ENCODE measurements around the gene ZNF841. TPM values are rescaled to one million over a fixed set of nuclear protein-coding genes. Genes with fewer than 3 reads are reported as not detected.

Gene ZNF841
- total and polyA plus RNA-seq, 2 of the 13 experiments (the other 11 are each of a cell fraction or from before 2014, with no cell fraction given), result 6.2 to 14.2 TPM

Small RNAs within 50 kb of the gene (small RNA-seq; reads per million reads assigned to genes)
- gene RPL37P23 (ENCODE audit: insufficient read depth in 2 of 3, insufficient read length in 3 of 3, low read depth in 2 of 3, low replicate concordance in 1 of 3), result 0 reads per million in 3 experiments

Other genes starting within 250 kb of the ZNF841 start
- gene ZNF577, start 207.8 kb downstream of the ZNF841 start, total RNA-seq (2016; rRNA removed; fragmentation: Illumina TruSeq; extraction: Trizol), result 3.2 and 5.7 TPM in 2 replicates
- 7.1 and 7.6 TPM in 2 replicates for gene ZNF577, start 207.8 kb downstream of the ZNF841 start, polyA plus RNA-seq (2011; rRNA removed)
- gene ZNF649, start 190.7 kb downstream of the ZNF841 start, total RNA-seq (2016; rRNA removed; fragmentation: Illumina TruSeq; extraction: Trizol), result 13.4 and 13.9 TPM in 2 replicates
- 2.6 and 3.0 TPM in 2 replicates for gene ZNF649, start 190.7 kb downstream of the ZNF841 start, polyA plus RNA-seq (2011; rRNA removed)
- 8.3 and 9.6 TPM in 2 replicates for gene ZNF613, start 168.3 kb downstream of the ZNF841 start, total RNA-seq (2016; rRNA removed; fragmentation: Illumina TruSeq; extraction: Trizol)
- 3.6 and 3.7 TPM in 2 replicates for gene ZNF613, start 168.3 kb downstream of the ZNF841 start, polyA plus RNA-seq (2011; rRNA removed)
- gene ZNF350, start 108.9 kb downstream of the ZNF841 start, total RNA-seq (2016; rRNA removed; fragmentation: Illumina TruSeq; extraction: Trizol), result 6.9 and 10.0 TPM in 2 replicates
- gene ZNF350, start 108.9 kb downstream of the ZNF841 start, polyA plus RNA-seq (2011; rRNA removed), result 3.0 and 3.7 TPM in 2 replicates
- 7.8 and 13.9 TPM in 2 replicates for gene ZNF615, start 87.6 kb downstream of the ZNF841 start, total RNA-seq (2016; rRNA removed; fragmentation: Illumina TruSeq; extraction: Trizol)
- 5.1 and 5.2 TPM in 2 replicates for gene ZNF615, start 87.6 kb downstream of the ZNF841 start, polyA plus RNA-seq (2011; rRNA removed)
- gene ZNF614, start 67.4 kb downstream of the ZNF841 start, total RNA-seq (2016; rRNA removed; fragmentation: Illumina TruSeq; extraction: Trizol), result 22.8 and 38.2 TPM in 2 replicates
- 10.0 and 13.0 TPM in 2 replicates for gene ZNF614, start 67.4 kb downstream of the ZNF841 start, polyA plus RNA-seq (2011; rRNA removed)
- 8.7 and 10.8 TPM in 2 replicates for gene ZNF432, start 46.9 kb downstream of the ZNF841 start, total RNA-seq (2016; rRNA removed; fragmentation: Illumina TruSeq; extraction: Trizol)
- 3.7 and 4.1 TPM in 2 replicates for gene ZNF432, start 46.9 kb downstream of the ZNF841 start, polyA plus RNA-seq (2011; rRNA removed)
- 10.4 and 19.8 TPM in 2 replicates for gene ZNF616, start 44.2 kb upstream of the ZNF841 start, total RNA-seq (2016; rRNA removed; fragmentation: Illumina TruSeq; extraction: Trizol)
- gene ZNF616, start 44.2 kb upstream of the ZNF841 start, polyA plus RNA-seq (2011; rRNA removed), result 2.2 and 3.2 TPM in 2 replicates
- 5.3 and 5.8 TPM in 2 replicates for gene ZNF836, start 75.9 kb upstream of the ZNF841 start, total RNA-seq (2016; rRNA removed; fragmentation: Illumina TruSeq; extraction: Trizol)
- gene ZNF836, start 75.9 kb upstream of the ZNF841 start, polyA plus RNA-seq (2011; rRNA removed), result 1.6 and 1.7 TPM in 2 replicates
- gene PPP2R1A, start 94.3 kb upstream of the ZNF841 start, total RNA-seq (2016; rRNA removed; fragmentation: Illumina TruSeq; extraction: Trizol), result 130 and 141 TPM in 2 replicates
- gene PPP2R1A, start 94.3 kb upstream of the ZNF841 start, polyA plus RNA-seq (2011; rRNA removed), result 86.7 and 106 TPM in 2 replicates
- 10.3 and 15.8 TPM in 2 replicates for gene ZNF766, start 173.8 kb upstream of the ZNF841 start, total RNA-seq (2016; rRNA removed; fragmentation: Illumina TruSeq; extraction: Trizol)
- gene ZNF766, start 173.8 kb upstream of the ZNF841 start, polyA plus RNA-seq (2011; rRNA removed), result 4.2 and 5.2 TPM in 2 replicates
- gene ZNF480, start 201.4 kb upstream of the ZNF841 start, total RNA-seq (2016; rRNA removed; fragmentation: Illumina TruSeq; extraction: Trizol), result 9.6 and 22.2 TPM in 2 replicates
- 2.1 and 3.0 TPM in 2 replicates for gene ZNF480, start 201.4 kb upstream of the ZNF841 start, polyA plus RNA-seq (2011; rRNA removed)
- 0.60 and 0.69 TPM in 2 replicates for gene ZNF610, start 240.5 kb upstream of the ZNF841 start, total RNA-seq (2016; rRNA removed; fragmentation: Illumina TruSeq; extraction: Trizol)
- 0.32 and 0.47 TPM in 2 replicates for gene ZNF610, start 240.5 kb upstream of the ZNF841 start, polyA plus RNA-seq (2011; rRNA removed)

Measured in HepG2 (cell line).